Measurements from ENCODE around the gene PTBP1. TPM values are rescaled to one million over a fixed set of nuclear protein-coding genes. Genes with fewer than 3 reads are reported as not detected.

Gene PTBP1
- total RNA-seq, 1 experiment from 2014 or later = 510 TPM

GRCh38 chr19:803099-803561 is 5.9 kb downstream of the PTBP1 start:
- peaks cover 19% of the 10 kb centered on the region for H3K36me3 ChIP-seq (ENCODE audit: control insufficient read depth, insufficient read depth, low read length)
- no peak overlapping the region for H3K4me3 ChIP-seq (ENCODE audit: low read depth, low read length)
- DNase-seq = no peak
- CTCF ChIA-PET = no interaction called here
- no TSS peak for BruUV-seq (replicated peaks)
- Mint-ChIP-seq H3K36me3 (ENCODE audit: insufficient read depth, unreplicated experiment) (peaks cover 97% of the 10 kb centered on the region), H3K9me3 (ENCODE audit: unreplicated experiment) (no peaks in the 10 kb centered on the region), H3K27ac (ENCODE audit: unreplicated experiment) (peak overlapping the region; percentile 61), H3K4me1 (ENCODE audit: low read depth, unreplicated experiment) (peaks cover 17% of the 10 kb centered on the region), H3K27me3 (ENCODE audit: insufficient read depth, unreplicated experiment) (no peaks in the 10 kb centered on the region), H3K4me3 (ENCODE audit: unreplicated experiment) (peak overlapping the region; percentile 37)
- POLR2A ChIA-PET = no interaction called here
- no peak for TF ChIP-seq CTCF (IDR thresholded peaks at IDR 0.05; ENCODE audit: insufficient read depth in 1 of 2, low read depth in 1 of 2, low read length in 1 of 2, severe bottlenecking in 1 of 2, unreplicated experiment in 1 of 2)
- intact Hi-C loops (cut with micrococcal nuclease; ENCODE audit: unreplicated experiment) = no loop called here
- no peaks in the 10 kb centered on the region for H3K9me3 ChIP-seq
- H3K4me1 ChIP-seq = peaks cover 32% of the 10 kb centered on the region
- no peaks in the 10 kb centered on the region for H3K27me3 ChIP-seq (replicated peaks; ENCODE audit: control insufficient read depth, insufficient read depth, low read length)

- peaks cover 20% of the 10 kb centered on the region for H3K36me3 ChIP-seq (ENCODE audit: control insufficient read depth, insufficient read depth, low read length)
- ChIA-PET CTCF (no interaction called here), POLR2A (no interaction called here)
- Mint-ChIP-seq H3K36me3 (ENCODE audit: insufficient read depth, unreplicated experiment) (peaks cover 97% of the 10 kb centered on the region), H3K4me1 (ENCODE audit: low read depth, unreplicated experiment) (peaks cover 17% of the 10 kb centered on the region), H3K9me3 (ENCODE audit: unreplicated experiment) (no peaks in the 10 kb centered on the region), H3K27me3 (ENCODE audit: insufficient read depth, unreplicated experiment) (no peaks in the 10 kb centered on the region), H3K27ac (ENCODE audit: unreplicated experiment) (no peak overlapping the region), H3K4me3 (ENCODE audit: unreplicated experiment) (no peak overlapping the region)
- no peaks in the 10 kb centered on the region for H3K9me3 ChIP-seq
- DNase-seq = no peak
- peaks cover 32% of the 10 kb centered on the region for H3K4me1 ChIP-seq
- TF ChIP-seq CTCF (IDR thresholded peaks at IDR 0.05; ENCODE audit: insufficient read depth in 1 of 2, low read depth in 1 of 2, low read length in 1 of 2, severe bottlenecking in 1 of 2, unreplicated experiment in 1 of 2) = no peak
- intact Hi-C loops (cut with micrococcal nuclease; ENCODE audit: unreplicated experiment) = no loop called here
- no peaks in the 10 kb centered on the region for H3K27me3 ChIP-seq (replicated peaks; ENCODE audit: control insufficient read depth, insufficient read depth, low read length)
- no TSS peak for BruUV-seq (replicated peaks)
- H3K4me3 ChIP-seq (ENCODE audit: low read depth, low read length) = no peak overlapping the region
Observed at GRCh38 chr19:803686-804418, 6.6 kb downstream of the PTBP1 start.

- Mint-ChIP-seq H3K9me3 (ENCODE audit: unreplicated experiment) (no peaks in the 10 kb centered on the region), H3K27ac (ENCODE audit: unreplicated experiment) (no peak overlapping the region), H3K27me3 (ENCODE audit: insufficient read depth, unreplicated experiment) (no peaks in the 10 kb centered on the region), H3K4me1 (ENCODE audit: low read depth, unreplicated experiment) (peaks cover 13% of the 10 kb centered on the region), H3K36me3 (ENCODE audit: insufficient read depth, unreplicated experiment) (peaks cover 97% of the 10 kb centered on the region), H3K4me3 (ENCODE audit: unreplicated experiment) (no peak overlapping the region)
- BruUV-seq (replicated peaks) = no TSS peak
- Histone ChIP-seq H3K9me3 (no peaks in the 10 kb centered on the region), H3K4me1 (peaks cover 24% of the 10 kb centered on the region), H3K4me3 (ENCODE audit: low read depth, low read length) (no peak overlapping the region), H3K36me3 (ENCODE audit: control insufficient read depth, insufficient read depth, low read length) (peaks cover 16% of the 10 kb centered on the region), H3K27me3 (replicated peaks; ENCODE audit: control insufficient read depth, insufficient read depth, low read length) (no peaks in the 10 kb centered on the region)
- CTCF ChIA-PET = no interaction called here
- no peak for TF ChIP-seq CTCF (IDR thresholded peaks at IDR 0.05; ENCODE audit: insufficient read depth in 1 of 2, low read depth in 1 of 2, low read length in 1 of 2, severe bottlenecking in 1 of 2, unreplicated experiment in 1 of 2)
- no peak for DNase-seq
- POLR2A ChIA-PET = no interaction called here
- intact Hi-C loops (cut with micrococcal nuclease; ENCODE audit: unreplicated experiment) = no loop called here
Observed at GRCh38 chr19:804419-805165, 7.3 kb downstream of the PTBP1 start.
